ENCODE measurements around the gene BRINP3.
"Not testable (repeated sequence)": the region's sequence is repeated elsewhere in the genome, so short reads cannot be mapped to it uniquely, and the experiment has no call there.

The BRINP3 gene

GRCh38 chr1:190477762-190478148 lies at the start of gene BRINP3:
Gene BRINP3 (minus strand): TSS chr1:190477864.
- DNase-seq = no peak

GRCh38 chr1:190511554-190511953 lies 33.9 kb upstream of the BRINP3 start:
- no peak for DNase-seq

- DNase-seq = no peak
Observed at GRCh38 chr1:190507357-190507756, 29.7 kb upstream of the BRINP3 start.

DNA sequence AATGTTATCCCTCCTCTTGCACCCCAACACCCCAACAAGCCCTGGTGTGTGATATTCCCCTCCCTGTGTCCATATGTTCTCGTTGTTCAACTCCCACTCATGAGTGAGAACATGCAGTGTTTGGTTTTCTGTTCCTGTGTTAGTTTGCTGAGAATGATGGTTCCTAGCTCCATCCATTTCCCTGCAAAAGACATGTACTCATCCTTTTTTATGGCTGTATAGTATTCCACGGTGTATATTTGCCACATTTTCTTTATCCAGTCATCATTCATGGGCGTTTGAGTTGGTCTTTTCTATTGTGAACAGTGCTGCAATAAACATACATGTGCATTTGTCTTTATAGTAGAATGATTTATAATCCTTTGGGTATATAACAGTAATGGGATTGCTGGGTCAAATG lies 26.9 kb upstream of the BRINP3 start:
- DNase-seq = not testable (repeated sequence)

DNA sequence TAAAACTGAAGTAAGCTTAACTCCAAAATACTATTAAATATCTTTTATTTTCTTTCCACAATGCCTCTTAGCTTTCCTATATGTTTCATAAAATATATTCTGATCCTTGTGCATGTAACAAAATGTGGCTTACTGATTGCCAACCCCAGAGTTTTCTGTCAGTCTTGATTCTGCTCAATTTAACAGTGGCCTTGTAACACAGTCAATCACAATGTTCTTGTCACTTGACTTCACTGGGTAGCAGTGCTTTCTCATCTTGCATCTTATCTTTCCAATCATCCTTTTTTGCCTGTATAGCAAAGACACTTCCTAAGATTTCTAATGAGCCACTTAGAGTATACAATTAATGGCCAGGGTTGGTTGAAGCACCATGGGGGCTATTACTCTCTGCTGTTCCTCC lies 19.9 kb upstream of the BRINP3 start:
- no peak for DNase-seq

DNA sequence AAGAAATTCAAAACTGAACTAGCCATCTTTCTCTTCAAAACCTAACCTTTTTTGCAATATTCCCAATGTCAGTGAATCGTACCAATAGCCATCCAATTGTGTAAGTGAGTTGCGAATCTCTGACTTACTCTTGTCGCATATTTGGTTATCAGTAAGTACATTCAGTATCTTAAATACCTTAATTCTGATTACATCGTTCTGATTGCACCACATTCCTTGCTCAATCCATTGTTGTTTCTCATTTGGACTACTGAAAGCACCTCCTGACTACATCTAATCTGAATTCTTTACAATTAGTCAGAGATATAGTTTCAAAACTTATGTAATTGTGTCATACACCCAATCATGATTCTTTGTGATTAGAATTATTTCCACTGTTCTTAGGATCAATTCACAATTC lies 16.8 kb upstream of the BRINP3 start:
- DNase-seq = no peak

DNA sequence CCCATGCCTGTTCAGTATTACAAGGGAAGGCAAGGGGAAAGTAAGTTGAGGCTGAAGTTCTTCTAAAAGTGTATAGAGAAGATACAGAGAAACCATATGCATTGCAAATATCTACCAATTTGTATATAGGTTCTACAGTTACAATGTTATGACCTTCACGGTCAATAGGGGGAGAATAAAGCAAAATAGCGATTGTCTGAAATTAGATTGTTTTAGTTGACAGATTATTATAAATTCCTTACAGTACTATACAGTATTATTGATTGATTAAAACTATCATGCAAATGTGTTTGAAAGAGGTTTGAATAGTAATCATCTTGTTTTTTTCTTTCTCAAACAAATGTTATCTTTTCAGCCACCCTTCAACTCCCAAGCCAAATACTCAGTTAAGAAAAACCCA lies 13.7 kb upstream of the BRINP3 start:
- no peak for DNase-seq

DNA sequence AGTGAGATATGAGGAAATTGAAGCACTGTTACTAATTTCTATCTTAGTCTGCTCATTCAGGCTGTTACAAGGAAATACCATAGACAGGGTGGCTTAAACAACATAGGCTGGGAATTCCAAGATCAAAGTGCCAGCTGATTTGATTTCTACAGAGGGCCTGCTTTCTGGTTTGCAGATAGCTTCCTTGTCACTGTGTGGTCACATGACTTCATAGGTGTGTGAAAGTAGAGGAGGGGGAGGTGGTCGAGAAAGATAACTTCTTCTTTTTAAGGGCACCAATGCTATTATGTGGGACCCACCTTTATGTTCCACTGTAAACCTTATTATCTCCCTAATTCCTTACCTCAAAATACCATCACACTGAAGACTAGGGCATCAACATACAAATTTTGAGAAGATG lies 6.4 kb upstream of the BRINP3 start:
- no peak for DNase-seq

- DNase-seq = no peak
Observed at GRCh38 chr1:190480231-190480630, 2.6 kb upstream of the BRINP3 start.

GRCh38 chr1:190479516-190479915 lies 1.9 kb upstream of the BRINP3 start:
- peak; percentile 7 for DNase-seq

- peak; percentile 11 for DNase-seq
Observed at GRCh38 chr1:190479050-190479397, 1.4 kb upstream of the BRINP3 start.

DNA sequence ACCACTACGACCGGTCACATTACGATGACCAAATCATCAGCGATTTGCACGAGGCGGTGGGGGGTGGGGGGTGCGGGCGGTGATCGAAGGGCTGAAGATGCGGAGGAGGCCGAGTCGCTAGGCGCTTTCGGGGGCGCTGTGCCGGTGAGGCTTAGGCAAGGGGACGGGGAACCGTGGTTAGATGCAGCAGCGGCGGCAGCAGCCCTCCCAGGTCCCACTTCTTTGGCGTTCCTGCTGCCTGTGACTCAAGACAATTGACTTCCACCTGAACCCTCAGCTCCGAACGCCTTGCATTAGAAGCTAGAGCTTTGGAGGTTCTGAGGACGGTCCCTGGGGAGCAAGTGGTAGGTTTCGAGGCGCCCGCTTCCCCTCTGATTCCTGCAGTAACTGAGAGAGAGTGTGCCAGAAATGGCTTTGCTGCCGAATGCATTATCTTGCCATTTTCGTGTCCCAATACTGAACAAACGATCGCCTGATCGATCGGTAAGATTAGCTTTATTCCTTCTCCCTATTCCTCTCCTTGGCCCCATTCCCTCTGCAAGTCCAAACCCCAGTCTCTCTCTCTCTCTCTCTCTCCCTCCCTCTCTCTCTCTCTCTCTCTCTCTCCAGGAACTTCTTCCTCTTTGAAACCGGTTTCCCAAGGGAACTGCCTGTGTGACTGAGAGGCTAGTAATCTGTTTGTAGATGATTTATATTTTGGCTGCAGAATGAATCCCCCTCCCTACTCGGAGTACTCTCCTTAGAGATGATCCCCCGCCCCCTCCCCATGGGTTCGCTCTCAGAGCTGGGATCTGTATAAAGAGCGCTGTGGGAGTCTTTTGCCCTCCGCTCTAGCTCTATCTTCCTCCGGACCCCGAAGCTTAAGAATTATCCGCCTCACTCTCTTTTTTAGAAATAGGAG lies 735 bp upstream of the BRINP3 start:
- DNase-seq = peak; percentile 11

- DNase-seq = no peak
Observed at GRCh38 chr1:190476806-190477205, 858 bp downstream of the BRINP3 start.

GRCh38 chr1:190476321-190476720 lies 1.3 kb downstream of the BRINP3 start:
- DNase-seq = no peak

DNA sequence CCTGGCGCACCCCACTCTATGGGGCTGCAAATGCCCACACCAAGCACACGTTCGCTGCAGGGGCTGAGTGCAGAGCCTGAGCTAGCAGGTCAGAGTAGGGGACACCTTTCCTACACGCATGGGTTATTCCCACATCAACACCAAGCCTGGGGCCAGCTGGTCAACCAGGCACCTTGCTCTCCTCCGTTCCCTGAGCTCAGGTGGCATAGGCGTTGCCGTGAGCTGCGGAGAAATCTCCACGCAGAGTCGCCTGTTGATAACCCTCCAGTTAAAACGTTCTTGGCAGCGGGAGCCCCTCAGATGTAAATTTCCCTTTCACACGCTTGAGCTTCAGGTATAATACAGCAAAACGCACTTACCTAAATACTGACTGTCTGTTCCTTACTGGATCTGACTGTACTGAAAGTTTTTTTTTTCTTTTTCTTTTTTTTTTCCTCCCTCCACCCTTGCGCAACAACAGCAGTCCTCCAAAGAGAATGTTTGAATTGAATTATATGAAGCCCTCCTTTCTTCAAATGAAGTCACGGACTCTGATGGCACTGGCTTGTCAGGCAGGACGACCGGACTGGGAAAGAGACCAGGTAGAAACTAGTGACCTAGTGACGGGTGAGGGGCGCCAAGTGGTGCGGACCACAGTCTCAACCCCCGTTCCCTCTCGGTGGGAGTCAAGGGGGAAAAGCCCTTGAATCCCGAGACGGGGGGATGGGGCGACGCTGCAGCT lies 2.1 kb downstream of the BRINP3 start:
- DNase-seq = no peak

DNA sequence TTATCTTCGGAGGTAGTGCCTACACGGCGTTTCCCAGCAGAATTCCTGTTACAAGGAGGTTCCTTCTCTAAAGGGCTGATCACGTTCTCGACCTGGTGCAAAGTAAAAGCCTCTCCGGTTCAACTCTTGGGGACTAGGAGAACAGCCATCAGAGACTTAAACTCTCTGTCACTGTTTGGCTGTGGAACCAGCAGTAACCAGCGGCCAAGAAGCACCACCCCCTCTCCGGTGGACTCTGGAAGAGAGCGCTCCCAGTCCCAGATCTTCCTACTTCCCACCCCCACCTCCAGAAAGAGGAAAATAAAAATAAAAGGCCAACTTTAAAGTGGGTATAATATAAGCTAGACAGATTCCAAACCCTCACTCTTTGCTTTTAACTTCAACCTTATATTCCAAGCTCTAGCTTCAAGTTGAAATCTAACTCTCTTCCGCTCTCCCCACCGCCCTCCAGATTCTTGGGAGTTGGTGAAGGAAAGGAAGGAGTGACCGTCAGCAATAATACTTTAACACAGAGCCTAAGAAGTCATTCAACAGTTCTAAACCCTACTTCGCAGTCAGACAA lies 2.9 kb downstream of the BRINP3 start:
- DNase-seq = no peak

- no peak for DNase-seq
Observed at GRCh38 chr1:190474010-190474409, 3.7 kb downstream of the BRINP3 start.

GRCh38 chr1:190472494-190472893 lies 5.2 kb downstream of the BRINP3 start:
- no peak for DNase-seq

- DNase-seq = no peak
Observed at GRCh38 chr1:190472042-190472441, 5.6 kb downstream of the BRINP3 start.

GRCh38 chr1:190464690-190465089 lies 13.0 kb downstream of the BRINP3 start:
- DNase-seq = no peak

- DNase-seq = no peak
Observed at GRCh38 chr1:190456129-190456528, 21.5 kb downstream of the BRINP3 start.

GRCh38 chr1:190455631-190456030 lies 22.0 kb downstream of the BRINP3 start:
- DNase-seq = no peak

DNA sequence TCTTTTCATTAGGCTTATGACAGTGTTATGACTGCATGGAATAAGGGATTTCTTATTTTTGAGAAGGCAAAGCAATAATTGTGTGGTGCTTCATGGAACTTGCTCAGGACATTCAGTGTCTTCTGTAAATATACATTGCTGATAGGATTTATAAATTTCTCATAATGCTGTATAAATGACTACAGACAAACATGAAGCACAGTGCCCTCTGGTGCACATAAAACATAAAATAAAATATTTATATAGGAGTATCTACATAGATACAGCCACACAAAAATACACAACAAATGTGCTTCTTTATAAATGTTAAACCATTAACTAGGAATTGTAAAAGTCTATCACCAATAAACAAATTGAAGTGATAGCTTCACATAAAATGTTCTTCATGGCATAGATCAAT lies 24.1 kb downstream of the BRINP3 start:
- DNase-seq = peak; percentile 5

DNA sequence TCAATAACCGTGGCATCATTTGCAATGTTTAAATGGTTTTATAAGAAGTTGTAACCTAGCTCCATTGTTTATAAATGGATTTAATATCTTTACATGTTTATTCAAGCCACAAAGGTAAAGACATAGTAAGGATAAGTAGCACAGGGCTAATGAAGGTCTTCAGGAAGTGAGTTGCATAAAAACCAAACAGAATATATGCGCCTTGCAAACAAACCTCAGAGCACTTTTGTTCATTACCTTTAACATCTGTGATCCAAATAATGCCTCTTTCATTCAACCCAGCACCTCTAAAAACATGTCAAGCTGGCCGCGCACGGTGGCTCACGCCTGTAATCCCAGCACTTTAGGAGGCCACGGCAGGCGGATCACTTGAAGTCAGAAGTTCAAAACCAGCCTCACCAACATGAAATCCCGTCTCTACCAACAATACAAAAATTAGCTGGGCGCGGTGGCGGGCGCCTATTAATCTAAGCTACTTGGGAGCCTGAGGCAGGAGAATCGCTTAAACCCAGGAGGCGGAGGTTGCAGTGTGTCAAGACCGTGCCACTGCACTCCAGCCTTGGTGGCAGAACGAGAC lies 25.3 kb downstream of the BRINP3 start:
- no peak for DNase-seq
